IMR-90 (cell line): ENCODE data around the gene SH3TC1. TPM values are rescaled to one million over a fixed set of nuclear protein-coding genes. Genes with fewer than 3 reads are reported as not detected.

ENCODE experiments used
- ATAC-seq: fragments of 200-7000 bp; cut with Tn5 transposase; 2 replicates; pipeline ENCODE4 v1.9.1; 2020; ENCODE audit warnings: low read depth, mild to moderate bottlenecking, moderate library complexity
- BruUV-seq: library from RNA; stranded (reverse); fragments of 400-500 nt; replicated peaks from 2 replicates; lab custom pipeline; 2021; lab: Mats Ljungman, UMichigan
- CTCF ChIA-PET: fragments of 300-600 bp; formaldehyde crosslinking; extraction: SDS; loops from one replicate; lab custom pipeline; 2021; ENCODE audit warnings: antibody characterized with exemption; lab: Yijun Ruan, JAX
- POLR2A ChIA-PET: fragments of 300-600 bp; sonication (Branson Sonifier 250); formaldehyde crosslinking; loops from one replicate; lab custom pipeline; 2022; ENCODE audit warnings: antibody characterized with exemption; ENCODE audit not compliant: unreplicated experiment; lab: Charles Lee
- DNase-seq: peaks from one replicate; pipeline ENCODE4 v3.0.0; 2013
- H2AFZ ChIP-seq: replicated peaks from 2 replicates; pipeline ENCODE3; 2013; ENCODE audit warnings: low read length, mild to moderate bottlenecking; ENCODE audit not compliant: poor library complexity
- H2AK5ac ChIP-seq: 2 replicates; pipeline ENCODE4 v1.6.1; 2013; ENCODE audit warnings: low read depth, low read length, inconsistent platforms
- H2AK9ac ChIP-seq: replicated peaks from 2 replicates; pipeline ENCODE3; 2013; ENCODE audit warnings: mild to moderate bottlenecking, low read depth, low read length, moderate library complexity; ENCODE audit not compliant: poor library complexity
- H2BK120ac ChIP-seq: 2 replicates; pipeline ENCODE4 v1.6.1; 2013; ENCODE audit warnings: low read depth, low read length, inconsistent platforms
- H2BK15ac ChIP-seq: 3 replicates; pipeline ENCODE4 v1.6.1; 2013; ENCODE audit warnings: low read depth, low read length, inconsistent platforms
- H2BK20ac ChIP-seq: 2 replicates; pipeline ENCODE4 v1.6.1; 2013; ENCODE audit warnings: low read depth, mild to moderate bottlenecking, inconsistent platforms, low read length, moderate library complexity
- H2BK5ac ChIP-seq: 2 replicates; pipeline ENCODE4 v1.6.1; 2013; ENCODE audit warnings: mild to moderate bottlenecking, low read depth, low read length, inconsistent platforms; ENCODE audit not compliant: poor library complexity, severe bottlenecking
- H3K14ac ChIP-seq: replicated peaks from 2 replicates; pipeline ENCODE4 v1.6.1; 2013; ENCODE audit warnings: low read depth, low read length, inconsistent platforms
- H3K18ac ChIP-seq: 2 replicates; pipeline ENCODE4 v1.6.1; 2013; ENCODE audit warnings: low read depth, low read length, control low read depth
- H3K23ac ChIP-seq: 2 replicates; pipeline ENCODE4 v1.6.1; 2013; ENCODE audit warnings: low read depth, low read length, inconsistent platforms
- H3K27ac ChIP-seq: 2 replicates; pipeline ENCODE4 v1.5.1; 2013; ENCODE audit warnings: mild to moderate bottlenecking, control low read depth, low read length; ENCODE audit not compliant: insufficient read depth
- H3K27me3 ChIP-seq: 2 replicates; pipeline ENCODE4 v1.6.1; 2013; ENCODE audit warnings: low read length; ENCODE audit not compliant: control insufficient read depth, insufficient read depth
- H3K36me3 ChIP-seq: 2 replicates; pipeline ENCODE4 v1.6.1; 2013; ENCODE audit warnings: low read length, mixed read lengths; ENCODE audit not compliant: control insufficient read depth, insufficient read depth
- H3K4ac ChIP-seq: 2 replicates; pipeline ENCODE4 v1.6.1; 2013; ENCODE audit warnings: low read depth, low read length, inconsistent platforms
- H3K4me1 ChIP-seq: 2 replicates; pipeline ENCODE4 v1.6.1; 2013; ENCODE audit warnings: low read length, mixed read lengths; ENCODE audit not compliant: control insufficient read depth, insufficient read depth
- H3K4me2 ChIP-seq: 2 replicates; pipeline ENCODE4 v1.6.1; 2013; ENCODE audit warnings: low read depth, mild to moderate bottlenecking, control low read depth, low read length, moderate library complexity
- H3K4me3 ChIP-seq: 2 replicates; pipeline ENCODE4 v1.5.1; 2013; ENCODE audit warnings: low read depth, mild to moderate bottlenecking, control low read depth, low read length, moderate library complexity; ENCODE audit not compliant: insufficient read depth
- H3K56ac ChIP-seq: 2 replicates; pipeline ENCODE4 v1.6.1; 2013; ENCODE audit warnings: low read length, inconsistent platforms; ENCODE audit not compliant: insufficient read depth; ENCODE audit errors: extremely low read depth
- H3K79me1 ChIP-seq, 2 experiments: 2 replicates each; pipeline ENCODE4 v1.6.1; 2013; ENCODE audit warnings: low read length in 2 of 2, inconsistent platforms in 1 of 2, low read depth in 1 of 2
- H3K9ac ChIP-seq: 2 replicates; pipeline ENCODE4 v1.6.1; 2013; ENCODE audit warnings: low read depth, low read length, control low read depth
- H3K9me1 ChIP-seq: 2 replicates; pipeline ENCODE4 v1.6.1; 2013; ENCODE audit warnings: low read length, inconsistent platforms; ENCODE audit not compliant: insufficient read depth
- H3K9me3 ChIP-seq: 2 replicates; pipeline ENCODE4 v1.6.1; 2013; ENCODE audit warnings: low read length; ENCODE audit not compliant: control insufficient read depth, insufficient read depth
- H4K20me1 ChIP-seq: 2 replicates; pipeline ENCODE4 v1.6.1; 2013; ENCODE audit warnings: low read length, inconsistent platforms; ENCODE audit not compliant: insufficient read depth
- H4K5ac ChIP-seq: 2 replicates; pipeline ENCODE4 v1.6.1; 2013; ENCODE audit warnings: mild to moderate bottlenecking, low read depth, low read length, control low read depth
- H4K8ac ChIP-seq, 2 experiments: 2 replicates each; pipeline ENCODE4 v1.6.1; 2013; ENCODE audit warnings: low read depth in 2 of 2, low read length in 2 of 2, control low read depth in 1 of 2, inconsistent platforms in 1 of 2
- H4K91ac ChIP-seq: 2 replicates; pipeline ENCODE4 v1.6.1; 2013; ENCODE audit warnings: low read depth, low read length, inconsistent platforms; ENCODE audit not compliant: insufficient read depth
- BHLHE40 ChIP-seq: fragments of 150-350 bp; IDR thresholded peaks from 2 replicates; pipeline ENCODE4 v1.6.1; 2016; ENCODE audit warnings: mild to moderate bottlenecking, low read depth, low read length
- CEBPB ChIP-seq: IDR thresholded peaks from 2 replicates; pipeline ENCODE4 v1.6.1; 2012; ENCODE audit warnings: low read depth, low read length, improper control_type of control experiment
- CHD1 ChIP-seq: IDR thresholded peaks from 2 replicates; pipeline ENCODE4 v1.6.1; 2012; ENCODE audit warnings: low read depth, low read length, improper control_type of control experiment
- CTCF ChIP-seq: conservative IDR thresholded peaks from 2 replicates; pipeline ENCODE4 v1.5.1; 2012; ENCODE audit warnings: mild to moderate bottlenecking, low read depth, low read length, improper control_type of control experiment
- FOS ChIP-seq: fragments of 150-350 bp; IDR thresholded peaks from 2 replicates; pipeline ENCODE4 v1.6.1; 2016; ENCODE audit warnings: low read depth, low read length
- MAFK ChIP-seq: IDR thresholded peaks from 2 replicates; pipeline ENCODE4 v1.6.1; 2012; ENCODE audit warnings: low read depth, low read length, improper control_type of control experiment
- MAZ ChIP-seq: IDR thresholded peaks from 2 replicates; pipeline ENCODE4 v1.6.1; 2012; ENCODE audit warnings: low read depth, mild to moderate bottlenecking, low read length, improper control_type of control experiment, moderate library complexity, borderline replicate concordance
- MXI1 ChIP-seq: IDR thresholded peaks from 2 replicates; pipeline ENCODE4 v1.6.1; 2012; ENCODE audit warnings: low read depth, mild to moderate bottlenecking, low read length, moderate library complexity, borderline replicate concordance
- NFE2L2 ChIP-seq: fragments of 150-350 bp; IDR thresholded peaks from 2 replicates; pipeline ENCODE4 v1.6.1; 2016; ENCODE audit warnings: low read depth, mild to moderate bottlenecking, low read length
- POLR2A ChIP-seq: IDR thresholded peaks from 2 replicates; pipeline ENCODE4 v1.6.1; 2012; ENCODE audit warnings: mild to moderate bottlenecking, low read depth, low read length
- RAD21 ChIP-seq: IDR thresholded peaks from 2 replicates; pipeline ENCODE4 v1.6.1; 2012; ENCODE audit warnings: low read length, improper control_type of control experiment
- RCOR1 ChIP-seq: IDR thresholded peaks from 2 replicates; pipeline ENCODE4 v1.6.1; 2012; ENCODE audit warnings: mild to moderate bottlenecking, low read length, improper control_type of control experiment; ENCODE audit not compliant: insufficient replicate concordance
- RFX5 ChIP-seq: IDR thresholded peaks from 2 replicates; pipeline ENCODE4 v1.8.0; 2012; ENCODE audit warnings: low read depth, mild to moderate bottlenecking, low read length, moderate library complexity
- SMC3 ChIP-seq: fragments of 150-350 bp; IDR thresholded peaks from 2 replicates; pipeline ENCODE4 v1.6.1; 2016; ENCODE audit warnings: low read depth, mild to moderate bottlenecking, antibody characterized with exemption, low read length, moderate library complexity
- WGBS, 2 experiments: methylation state at CpG; one replicate each; pipeline versions ENCODE4 v1.1.5 to v1.1.7; 2013; ENCODE audit warnings: missing lambda C conversion rate in 2 of 2; ENCODE audit not compliant: insufficient read length in 1 of 2; ENCODE audit errors: extremely low coverage in 2 of 2; 5-methylcytosine and 5-hydroxymethylcytosine counted together
- dilution Hi-C: fragments of 300-500 bp; cut with HindIII; formaldehyde crosslinking; loops from one replicate; pipeline ENCODE4 v1.14.3; 2018; ENCODE audit warnings: low sequenced_read_pairs; ENCODE audit not compliant: unreplicated experiment
- in situ Hi-C: fragments of 300-500 bp; cut with MboI; formaldehyde crosslinking; loops from 3 replicates; pipeline ENCODE4 v1.14.3; 2019; ENCODE audit warnings: low sequenced_read_pairs, inconsistent platforms, mixed read lengths
- intact Hi-C: fragments of 100-400 bp; cut with micrococcal nuclease; formaldehyde crosslinking; loops from 2 replicates; pipeline ENCODE4 v1.10.0; 2022
- polyA plus RNA-seq, 3 experiments: library from polyadenylated mRNA; depleted of rRNA; stranded (reverse); fragments of >200 nt; gene quantifications; 2 replicates each; pipeline ENCODE4 v1.2.3, GENCODE V29; 2012; ENCODE audit warnings: low replicate concordance in 1 of 3
- total RNA-seq: library from RNA; depleted of rRNA; stranded (reverse); fragments of >200 nt; gene quantifications from 2 replicates; pipeline ENCODE4 v1.2.3, GENCODE V29; 2012
- TF ChIP-seq, protein P1 (sequence below): fragments of 150-350 bp; IDR thresholded peaks from 2 replicates; pipeline ENCODE4 v1.6.1; 2016; ENCODE audit warnings: low read depth, mild to moderate bottlenecking, low read length, moderate library complexity, borderline replicate concordance
- TF ChIP-seq, protein P2 (sequence below): fragments of 150-350 bp; IDR thresholded peaks from 2 replicates; pipeline ENCODE4 v1.6.1; 2017; ENCODE audit warnings: mild to moderate bottlenecking, antibody characterized with exemption, low read length, low read depth

SH3TC1 gene
- total and polyA plus RNA-seq, 2 of the 4 experiments (the other 2 are of a cell fraction): 1.6 to 2.2 TPM

- intact Hi-C loops (no loop called here), in situ Hi-C loops (no loop called here), dilution Hi-C loops (no loop called here)
- ChIA-PET POLR2A (no interaction called here), CTCF (interaction anchor here (0.6 kb wide), 1 partner anchor 80 kb away, joined by 3 read pairs; no protein-coding TSS in a partner anchor)
- Histone ChIP-seq H3K14ac (no peak overlapping the region), H3K9me3 (no peaks in the 10 kb centered on the region), H3K56ac (no peak overlapping the region), H3K27me3 (peaks cover 4% of the 10 kb centered on the region; the same call in 1 of the 2 replicates), H2BK5ac (no peak overlapping the region), H4K20me1 (peaks cover 4% of the 10 kb centered on the region), H3K4me2 (no peak overlapping the region), H2BK20ac (no peak overlapping the region), H3K23ac (no peak overlapping the region), H3K9ac (no peak overlapping the region), H3K4ac (no peak overlapping the region), H2BK15ac (no peak overlapping the region), H2BK120ac (no peak overlapping the region), H2AK9ac (no peak overlapping the region), H2AFZ (no peak overlapping the region), H3K9me1 (peaks cover 4% of the 10 kb centered on the region), H3K4me3 (no peak overlapping the region), H4K91ac (no peak overlapping the region), H3K4me1 (peaks cover 7% of the 10 kb centered on the region), H3K18ac (no peak overlapping the region), H4K8ac (no peak overlapping the region), H3K27ac (no peak overlapping the region), H3K79me1 (no peaks in the 10 kb centered on the region), H2AK5ac (no peak overlapping the region), H4K5ac (no peak overlapping the region), H3K36me3 (no peaks in the 10 kb centered on the region)
- no TSS peak for BruUV-seq
- TF ChIP-seq NFE2L2 (no peak), RCOR1 (no peak), FOS (no peak), CTCF (no peak), CEBPB (no peak), RAD21 (no peak), POLR2A (no peak), SMC3 (no peak), CHD1 (no peak), MAFK (no peak), BHLHE40 (no peak), MXI1 (no peak), RFX5 (no peak), MAZ (no peak)
- TF ChIP-seq, protein P1, sequence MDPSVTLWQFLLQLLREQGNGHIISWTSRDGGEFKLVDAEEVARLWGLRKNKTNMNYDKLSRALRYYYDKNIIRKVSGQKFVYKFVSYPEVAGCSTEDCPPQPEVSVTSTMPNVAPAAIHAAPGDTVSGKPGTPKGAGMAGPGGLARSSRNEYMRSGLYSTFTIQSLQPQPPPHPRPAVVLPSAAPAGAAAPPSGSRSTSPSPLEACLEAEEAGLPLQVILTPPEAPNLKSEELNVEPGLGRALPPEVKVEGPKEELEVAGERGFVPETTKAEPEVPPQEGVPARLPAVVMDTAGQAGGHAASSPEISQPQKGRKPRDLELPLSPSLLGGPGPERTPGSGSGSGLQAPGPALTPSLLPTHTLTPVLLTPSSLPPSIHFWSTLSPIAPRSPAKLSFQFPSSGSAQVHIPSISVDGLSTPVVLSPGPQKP: no peak
- TF ChIP-seq, protein P2, sequence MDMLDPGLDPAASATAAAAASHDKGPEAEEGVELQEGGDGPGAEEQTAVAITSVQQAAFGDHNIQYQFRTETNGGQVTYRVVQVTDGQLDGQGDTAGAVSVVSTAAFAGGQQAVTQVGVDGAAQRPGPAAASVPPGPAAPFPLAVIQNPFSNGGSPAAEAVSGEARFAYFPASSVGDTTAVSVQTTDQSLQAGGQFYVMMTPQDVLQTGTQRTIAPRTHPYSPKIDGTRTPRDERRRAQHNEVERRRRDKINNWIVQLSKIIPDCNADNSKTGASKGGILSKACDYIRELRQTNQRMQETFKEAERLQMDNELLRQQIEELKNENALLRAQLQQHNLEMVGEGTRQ: no peak
- ATAC-seq (no peak), DNase-seq (no peak)
- 74% methylated on average over 7 of the region's 13 CpGs; no CpG with 5 or more reads in 1 of the 2 experiments for WGBS, 2 experiments
Measured at GRCh38 chr4:8258552-8259212, 59.6 kb downstream of the SH3TC1 start.
